ENCODE measurements around the gene PPP1R9B. TPM values are rescaled to one million over a fixed set of nuclear protein-coding genes. Genes with fewer than 3 reads are reported as not detected.

PPP1R9B gene
- total RNA-seq, 1 experiment from 2014 or later: 23.0 TPM

GRCh38 chr17:50190603-50191358, 40.3 kb upstream of the PPP1R9B start:
- Histone ChIP-seq H3K9me3 (ENCODE audit: control insufficient read depth, low read depth, low read length) (no peaks in the 10 kb centered on the region), H3K23me2 (ENCODE audit: insufficient read length, low read depth, low read length, poor library complexity, severe bottlenecking) (no peaks in the 10 kb centered on the region), H2BK120ac (ENCODE audit: low read depth, low read length, poor library complexity, severe bottlenecking) (no peak overlapping the region), H4K20me1 (ENCODE audit: control insufficient read depth, insufficient read depth, insufficient read length) (no peaks in the 10 kb centered on the region), H3K27ac (ENCODE audit: insufficient read length, low read depth, low read length) (no peak overlapping the region), H4K8ac (replicated peaks; ENCODE audit: insufficient read length, low read depth, low read length) (no peak overlapping the region), H4K5ac (ENCODE audit: insufficient read length, low read depth, low read length) (no peak overlapping the region), H2BK12ac (ENCODE audit: insufficient read length, low read depth, low read length) (no peak overlapping the region), H3K79me1 (ENCODE audit: insufficient read depth, low read depth, low read length, poor library complexity, severe bottlenecking) (no peaks in the 10 kb centered on the region), H3K14ac (ENCODE audit: insufficient read depth, low read length) (no peak overlapping the region), H3K27me3 (ENCODE audit: insufficient read depth, low read length) (no peaks in the 10 kb centered on the region), H2BK15ac (ENCODE audit: low read depth, low read length) (no peak overlapping the region), H2AFZ (ENCODE audit: low read length) (no peak overlapping the region), H3K9ac (ENCODE audit: extremely low read depth, insufficient read length, low read length) (no peak overlapping the region), H3K4me2 (ENCODE audit: insufficient read depth, insufficient read length, low read length) (no peak overlapping the region), H3K4me1 (ENCODE audit: insufficient read depth, low read length) (no peaks in the 10 kb centered on the region), H3K18ac (ENCODE audit: insufficient read length, low read depth, low read length) (no peak overlapping the region), H3K23ac (ENCODE audit: insufficient read length, low read depth, low read length) (no peak overlapping the region), H2BK5ac (ENCODE audit: insufficient read length, low read length) (no peak overlapping the region), H2BK20ac (ENCODE audit: low read depth, low read length, poor library complexity, severe bottlenecking) (no peak overlapping the region), H4K91ac (ENCODE audit: insufficient read length, low read depth, low read length) (no peak overlapping the region), H3K4ac (ENCODE audit: low read depth, low read length) (no peak overlapping the region), H3K56ac (ENCODE audit: insufficient read length, low read depth, low read length) (no peak overlapping the region), H2AK5ac (ENCODE audit: insufficient read length, low read length) (no peak overlapping the region), H3K79me2 (ENCODE audit: insufficient read depth, low read length) (no peaks in the 10 kb centered on the region), H3T11ph (ENCODE audit: low read length) (no peak overlapping the region)
- DNase-seq: no peak
- Mint-ChIP-seq H3K27ac (no peak overlapping the region), H3K4me1 (no peaks in the 10 kb centered on the region), H3K9me3 (no peaks in the 10 kb centered on the region), H3K36me3 (ENCODE audit: insufficient read depth in 1 of 3, low read depth in 3 of 3) (peaks cover 5 to 82% (median 73%) of the 10 kb centered on the region in 3 experiments; a peak in 6 of 7 replicates), H3K4me3 (no peak overlapping the region), H3K27me3 (ENCODE audit: low read depth) (no peaks in the 10 kb centered on the region)
- WGBS (ENCODE audit: extremely low coverage, insufficient read length, low lambda C conversion rate): no CpG with 5 or more reads among the region's 8 CpGs
- no peak for TF ChIP-seq CTCF (conservative IDR thresholded peaks at IDR 0.05)
